Endothelial cell of umbilical vein (primary cell): ENCODE results near the gene ALDH8A1. TPM values are rescaled to one million over a fixed set of nuclear protein-coding genes. Genes with fewer than 3 reads are reported as not detected.

Experiments used
- BruUV-seq: library from RNA; stranded (reverse); fragments of 400-500 nt; replicated peaks from 2 replicates; lab custom pipeline; 2021; lab: Mats Ljungman, UMichigan
- CTCF ChIA-PET: fragments of 300-600, 350-600 bp; sonication (Branson Sonifier 250); formaldehyde crosslinking; loops from one replicate; lab custom pipeline; 2021; ENCODE audit warnings: antibody characterized with exemption, inconsistent platforms; lab: Charles Lee
- POLR2A ChIA-PET: fragments of 300-600, 350-600 bp; sonication (Branson Sonifier 250); formaldehyde crosslinking; loops from one replicate; lab custom pipeline; 2021; ENCODE audit warnings: antibody characterized with exemption, inconsistent platforms; lab: Charles Lee
- DNase-seq: peaks from one replicate; pipeline ENCODE4 v3.0.0-alpha.2; 2011; ENCODE audit warnings: low read depth, low spot score
- FAIRE-seq: peaks from 2 replicates; lab custom pipeline; 2011; peaks lifted over from hg19 to GRCh38; lab: Jason Lieb, UNC
- H2AFZ ChIP-seq: 2 replicates; pipeline ENCODE4 v1.6.0; 2012; ENCODE audit warnings: low read depth, low read length, control low read depth, inconsistent platforms
- H3K27ac ChIP-seq: 2 replicates; pipeline ENCODE4 v1.5.1; 2011; ENCODE audit warnings: low read depth, mild to moderate bottlenecking, control low read depth, low read length, moderate library complexity; ENCODE audit not compliant: insufficient read depth
- H3K27me3 ChIP-seq, 2 experiments: 2 replicates each; pipeline versions ENCODE4 v1.6.0 to v1.6.1; 2011; ENCODE audit warnings: low read length in 2 of 2, mixed read lengths in 1 of 2; ENCODE audit not compliant: control insufficient read depth in 2 of 2, insufficient read depth in 2 of 2
- H3K36me3 ChIP-seq, 2 experiments: 2 replicates in 1 of 2; 3 replicates in 1 of 2; pipeline ENCODE4 v1.5.1; 2011; ENCODE audit warnings: low read length in 2 of 2, mild to moderate bottlenecking in 1 of 2, moderate library complexity in 1 of 2; ENCODE audit not compliant: control insufficient read depth in 2 of 2, insufficient read depth in 2 of 2; ENCODE audit errors: extremely low read depth in 1 of 2
- H3K4me1 ChIP-seq: 3 replicates; pipeline ENCODE4 v1.5.1; 2011; ENCODE audit warnings: mild to moderate bottlenecking, low read length; ENCODE audit not compliant: control insufficient read depth, insufficient read depth; ENCODE audit errors: extremely low read depth
- H3K4me2 ChIP-seq: 2 replicates; pipeline ENCODE4 v1.6.1; 2011; ENCODE audit warnings: low read length, control low read depth, mixed read lengths; ENCODE audit not compliant: insufficient read depth
- H3K4me3 ChIP-seq, 3 experiments: fragments of 200-600 bp in 1 of 3; sonication (generic), shearing (Covaris generic) in 1 of 3; replicated peaks in 1 of 3; 2 replicates each; pipeline ENCODE4 v1.5.1; 2011 to 2016; ENCODE audit warnings: control low read depth in 3 of 3, low read length in 3 of 3, mild to moderate bottlenecking in 2 of 3, inconsistent platforms in 1 of 3, low read depth in 1 of 3, moderate library complexity in 1 of 3; ENCODE audit not compliant: insufficient read depth in 1 of 3
- H3K79me2 ChIP-seq: 2 replicates; pipeline ENCODE4 v1.6.0; 2012; ENCODE audit warnings: low read length, inconsistent platforms; ENCODE audit not compliant: control insufficient read depth, insufficient read depth
- H3K9ac ChIP-seq: replicated peaks from 2 replicates; pipeline ENCODE3; 2011; ENCODE audit warnings: low read length, control low read depth; ENCODE audit not compliant: insufficient read depth; ENCODE audit errors: extremely low read depth
- H3K9me1 ChIP-seq: replicated peaks from 3 replicates; pipeline ENCODE4 v1.6.0; 2011; ENCODE audit warnings: mild to moderate bottlenecking, low read length; ENCODE audit not compliant: control insufficient read depth, insufficient read depth; ENCODE audit errors: extremely low read depth
- H3K9me3 ChIP-seq: replicated peaks from 2 replicates; pipeline ENCODE4 v1.5.1; 2012; ENCODE audit warnings: low read length, inconsistent platforms; ENCODE audit not compliant: control insufficient read depth, insufficient read depth
- H4K20me1 ChIP-seq: replicated peaks from 2 replicates; pipeline ENCODE3; 2011; ENCODE audit warnings: mild to moderate bottlenecking, low read length; ENCODE audit not compliant: control insufficient read depth, insufficient read depth; ENCODE audit errors: extremely low read depth
- EZH2 ChIP-seq: IDR thresholded peaks from 2 replicates; pipeline ENCODE4 v1.6.1; 2012; ENCODE audit warnings: borderline replicate concordance, low read depth, mild to moderate bottlenecking, moderate library complexity, low read length, inconsistent platforms; ENCODE audit not compliant: severe bottlenecking
- FOS ChIP-seq: IDR thresholded peaks from 2 replicates; pipeline ENCODE4 v1.6.1; 2011; ENCODE audit warnings: mild to moderate bottlenecking, low read length, moderate library complexity, borderline replicate concordance; ENCODE audit not compliant: insufficient read depth
- GATA2 ChIP-seq: IDR thresholded peaks from 2 replicates; pipeline ENCODE4 v1.7.0; 2011; ENCODE audit warnings: low read depth, mild to moderate bottlenecking, moderate library complexity, mixed read lengths, low read length; ENCODE audit not compliant: insufficient read length, insufficient read depth
- JUN ChIP-seq: IDR thresholded peaks from 2 replicates; pipeline ENCODE4 v1.6.1; 2011; ENCODE audit warnings: borderline replicate concordance, low read depth; ENCODE audit not compliant: insufficient read length, insufficient read depth
- MYC ChIP-seq: IDR thresholded peaks from one replicate; pipeline ENCODE4 v1.6.1; 2011; ENCODE audit warnings: mild to moderate bottlenecking, low read depth, low read length
- POLR2A ChIP-seq: IDR thresholded peaks from 2 replicates; pipeline ENCODE4 v1.6.1; 2012; ENCODE audit warnings: low read depth, mild to moderate bottlenecking, control low read depth, low read length
- POLR2AphosphoS5 ChIP-seq: IDR thresholded peaks from 2 replicates; pipeline ENCODE4 v1.6.1; 2012; ENCODE audit warnings: low read depth, mild to moderate bottlenecking, control low read depth, low read length, moderate library complexity; ENCODE audit not compliant: insufficient read depth
- dilution Hi-C: fragments of 300-500 bp; cut with MboI; formaldehyde crosslinking; loops from one replicate; pipeline ENCODE4 v1.15.0; 2019; ENCODE audit warnings: low sequenced_read_pairs; ENCODE audit not compliant: extremely low pct_ligation_motif_present
- intact Hi-C: fragments of 100-400 bp; cut with micrococcal nuclease; formaldehyde crosslinking; loops from one replicate; pipeline ENCODE4 v1.10.0; 2022
- polyA plus RNA-seq, 4 experiments: library from polyadenylated mRNA; depleted of rRNA in 3 of 4; stranded (reverse) in 3 of 4; unstranded in 1 of 4; fragments of >200 nt; gene quantifications; 2 replicates each; pipeline versions ENCODE4 v1.2.1 to v1.2.3, GENCODE V29; 2011 to 2012; ENCODE audit warnings: missing spikeins in 1 of 4
- total RNA-seq: library from RNA; stranded (reverse); gene quantifications from 2 replicates; pipeline ENCODE4 v1.2.3, GENCODE V29; 2021
- TF ChIP-seq, protein P1 (sequence below), 2 donors: IDR thresholded peaks; 1 replicate in 1 of 2; 2 replicates in 1 of 2; pipeline ENCODE4 v1.5.1; 2011; ENCODE audit warnings: low read length in 2 of 2, mild to moderate bottlenecking in 2 of 2, moderate library complexity in 2 of 2, control low read depth in 1 of 2, inconsistent platforms in 1 of 2, low read depth in 1 of 2; ENCODE audit not compliant: insufficient read depth in 1 of 2; ENCODE audit errors: extremely low read depth in 1 of 2
- TF ChIP-seq, protein P2 (sequence below): IDR thresholded peaks from 2 replicates; pipeline ENCODE4 v1.6.1; 2011; ENCODE audit not compliant: insufficient read depth, insufficient read length

The ALDH8A1 gene
- total and polyA plus RNA-seq, 2 donors (not counting 3 experiments of a cell fraction or from before 2014, with no cell fraction given): 0.08 to 0.95 TPM

DNA sequence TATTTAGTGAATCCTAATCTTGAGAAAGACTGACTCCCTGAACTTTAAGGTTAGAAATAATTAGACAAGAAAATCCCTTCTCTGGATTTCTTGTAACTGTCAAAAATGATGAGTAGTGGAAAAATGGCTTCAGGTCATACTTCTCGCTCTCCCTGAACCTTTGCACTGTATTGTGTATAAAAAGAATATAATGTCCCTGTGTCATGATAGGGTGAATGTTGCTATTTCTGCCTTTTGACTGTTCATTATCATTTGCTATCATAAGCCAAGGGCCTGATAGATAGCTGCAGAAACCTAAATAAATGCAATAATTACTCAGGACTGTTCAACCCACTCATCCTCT, 39.3 kb downstream of the ALDH8A1 start:
- Histone ChIP-seq H2AFZ (no peak overlapping the region), H3K4me2 (no peak overlapping the region), H3K27ac (no peak overlapping the region), H3K9ac (no peak overlapping the region), H3K79me2 (no peaks in the 10 kb centered on the region), H3K9me3 (no peaks in the 10 kb centered on the region), H3K9me1 (no peaks in the 10 kb centered on the region), H3K27me3 (peaks cover 0 to 2% of the 10 kb centered on the region in 2 experiments), H4K20me1 (no peaks in the 10 kb centered on the region), H3K4me1 (no peaks in the 10 kb centered on the region), H3K4me3 (no peak overlapping the region), H3K36me3 (no peaks in the 10 kb centered on the region)
- POLR2A ChIA-PET: no interaction called here
- CTCF ChIA-PET: interaction anchor here (1.0 to 2.9 kb wide), 4 partner anchors 9 to 787 kb away, joined by 3 to 20 read pairs (median 8); no protein-coding TSS in a partner anchor
- TF ChIP-seq POLR2A: no peak
- TF ChIP-seq MYC: no peak
- TF ChIP-seq POLR2AphosphoS5: no peak
- TF ChIP-seq, protein P1, sequence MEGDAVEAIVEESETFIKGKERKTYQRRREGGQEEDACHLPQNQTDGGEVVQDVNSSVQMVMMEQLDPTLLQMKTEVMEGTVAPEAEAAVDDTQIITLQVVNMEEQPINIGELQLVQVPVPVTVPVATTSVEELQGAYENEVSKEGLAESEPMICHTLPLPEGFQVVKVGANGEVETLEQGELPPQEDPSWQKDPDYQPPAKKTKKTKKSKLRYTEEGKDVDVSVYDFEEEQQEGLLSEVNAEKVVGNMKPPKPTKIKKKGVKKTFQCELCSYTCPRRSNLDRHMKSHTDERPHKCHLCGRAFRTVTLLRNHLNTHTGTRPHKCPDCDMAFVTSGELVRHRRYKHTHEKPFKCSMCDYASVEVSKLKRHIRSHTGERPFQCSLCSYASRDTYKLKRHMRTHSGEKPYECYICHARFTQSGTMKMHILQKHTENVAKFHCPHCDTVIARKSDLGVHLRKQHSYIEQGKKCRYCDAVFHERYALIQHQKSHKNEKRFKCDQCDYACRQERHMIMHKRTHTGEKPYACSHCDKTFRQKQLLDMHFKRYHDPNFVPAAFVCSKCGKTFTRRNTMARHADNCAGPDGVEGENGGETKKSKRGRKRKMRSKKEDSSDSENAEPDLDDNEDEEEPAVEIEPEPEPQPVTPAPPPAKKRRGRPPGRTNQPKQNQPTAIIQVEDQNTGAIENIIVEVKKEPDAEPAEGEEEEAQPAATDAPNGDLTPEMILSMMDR (IDR thresholded peaks at IDR 0.05; ENCODE audit: extremely low read depth in 1 of 2, insufficient read depth in 1 of 2, low read depth in 1 of 2, low read length in 2 of 2): no peak
- no peak for TF ChIP-seq EZH2
- no peak for TF ChIP-seq FOS
- TF ChIP-seq JUN: no peak
- TF ChIP-seq, protein P2, sequence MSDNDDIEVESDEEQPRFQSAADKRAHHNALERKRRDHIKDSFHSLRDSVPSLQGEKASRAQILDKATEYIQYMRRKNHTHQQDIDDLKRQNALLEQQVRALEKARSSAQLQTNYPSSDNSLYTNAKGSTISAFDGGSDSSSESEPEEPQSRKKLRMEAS: no peak
- no peak for TF ChIP-seq GATA2
- no TSS peak for BruUV-seq
- DNase-seq: no peak
- intact Hi-C loops: no loop called here
- dilution Hi-C loops: no loop called here
- no peak for FAIRE-seq
